GM18519 (cell line): Measurements from ENCODE around the gene ANO7.

Experiments
- ATAC-seq: cut with Tn5 transposase; IDR thresholded peaks from one replicate; pipeline ENCODE4 v1.9.1; 2021; ENCODE audit warnings: mild to moderate bottlenecking, moderate library complexity; ENCODE audit not compliant: unreplicated experiment, low FRiP score

Gene ANO7

GRCh38 chr2:241225983-241226382 is 37.5 kb downstream of the ANO7 start:
- no peak for ATAC-seq

- ATAC-seq = no peak
Measured at GRCh38 chr2:241226723-241227572, 38.5 kb downstream of the ANO7 start.

GRCh38 chr2:241227594-241227993 is 39.1 kb downstream of the ANO7 start:
- ATAC-seq = no peak

GRCh38 chr2:241228081-241228859 is 39.8 kb downstream of the ANO7 start:
- ATAC-seq = no peak

- no peak for ATAC-seq
Measured at GRCh38 chr2:241228860-241229516, 40.5 kb downstream of the ANO7 start.

GRCh38 chr2:241229563-241230401 is 41.3 kb downstream of the ANO7 start:
- no peak for ATAC-seq

GRCh38 chr2:241230435-241230834 is 42.0 kb downstream of the ANO7 start:
- ATAC-seq = no peak

GRCh38 chr2:241232736-241233575 is 44.5 kb downstream of the ANO7 start:
- ATAC-seq = no peak

- ATAC-seq = no peak
Measured at GRCh38 chr2:241234066-241234790, 45.8 kb downstream of the ANO7 start.

GRCh38 chr2:241234962-241235740 is 46.7 kb downstream of the ANO7 start:
- no peak for ATAC-seq

GRCh38 chr2:241235859-241236593 is 47.5 kb downstream of the ANO7 start:
- no peak for ATAC-seq

- no peak for ATAC-seq
Measured at GRCh38 chr2:241237047-241237446, 48.6 kb downstream of the ANO7 start.

GRCh38 chr2:241237949-241238371 is 49.5 kb downstream of the ANO7 start:
- ATAC-seq = no peak

GRCh38 chr2:241238693-241239198 is 50.3 kb downstream of the ANO7 start:
- ATAC-seq = no peak

- no peak for ATAC-seq
Measured at GRCh38 chr2:241239552-241240202, 51.2 kb downstream of the ANO7 start.

- ATAC-seq = no peak
Measured at GRCh38 chr2:241240320-241241004, 52.0 kb downstream of the ANO7 start.
